Activated CD4-positive, alpha-beta T cell treated with anti-CD3 and anti-CD28 coated beads, Interleukin-2, amount 50 U/mL, for 16 hours (primary cell): ENCODE measurements around the gene DGKI.
"Not testable (repeated sequence)": the region's sequence is repeated elsewhere in the genome, so short reads cannot be mapped to it uniquely, and the experiment has no call there.

Experiments
- DNase-seq: peaks from one replicate; pipeline ENCODE4 v3.0.0-alpha.2; 2020

The DGKI gene

DNA sequence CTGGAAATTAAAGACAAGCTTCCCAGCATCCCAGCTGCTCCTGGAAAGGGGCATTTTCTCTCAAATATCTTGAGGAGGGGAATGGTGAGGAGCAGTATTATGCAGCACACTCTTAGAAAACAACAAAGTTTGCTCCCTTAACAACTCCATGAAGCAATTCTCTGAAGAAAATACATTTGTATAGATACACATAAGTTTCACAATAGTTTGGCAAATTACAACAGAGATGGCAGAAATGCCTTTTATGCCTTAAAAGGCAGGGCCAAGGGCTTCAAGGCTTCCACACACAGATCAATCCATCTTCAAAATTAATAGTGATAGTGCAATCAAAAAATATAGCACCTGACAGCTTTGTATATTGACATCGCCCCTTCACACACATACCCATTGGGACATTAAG, 12.2 kb downstream of the DGKI start:
- DNase-seq, result no peak

DNA sequence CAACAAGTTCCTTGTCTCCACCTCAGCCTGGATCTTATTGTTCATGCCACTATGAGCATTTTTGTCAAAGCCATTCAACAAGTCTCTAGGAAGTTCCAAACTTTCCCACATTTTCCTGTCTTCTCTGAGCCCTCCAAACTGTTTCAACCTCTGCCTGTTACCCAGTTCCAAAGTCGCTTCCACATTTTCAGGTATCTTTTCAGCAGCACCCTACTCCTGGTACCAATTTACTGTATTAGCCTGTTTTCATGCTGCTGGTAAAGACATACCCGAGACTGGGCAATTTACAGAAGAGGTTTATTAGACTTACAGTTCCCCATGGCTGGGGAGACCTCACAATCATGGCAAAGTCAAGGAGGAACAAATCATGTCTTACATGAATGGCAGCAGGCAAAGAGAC, 13.8 kb downstream of the DGKI start:
- DNase-seq, result not testable (repeated sequence)

DNA sequence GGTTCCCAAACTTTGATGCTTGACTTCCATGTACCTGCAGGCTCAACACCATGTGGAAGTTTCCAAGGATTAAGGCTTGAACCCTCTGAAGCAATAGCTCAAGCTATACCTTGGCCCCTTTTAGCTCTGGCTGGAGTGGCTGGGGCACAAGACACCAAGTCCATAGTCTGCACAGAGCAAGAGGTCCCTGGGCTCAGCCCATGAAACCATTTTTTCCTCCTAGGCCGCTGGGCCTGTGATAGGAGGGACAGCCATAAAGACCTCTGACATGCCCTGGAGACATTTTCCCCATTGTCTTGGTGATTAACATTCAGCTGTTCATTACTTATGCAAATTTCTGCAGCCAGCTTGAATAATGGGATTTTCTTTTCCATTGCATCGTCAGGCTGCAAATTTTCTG, 14.4 kb downstream of the DGKI start:
- DNase-seq, result no peak

DNA sequence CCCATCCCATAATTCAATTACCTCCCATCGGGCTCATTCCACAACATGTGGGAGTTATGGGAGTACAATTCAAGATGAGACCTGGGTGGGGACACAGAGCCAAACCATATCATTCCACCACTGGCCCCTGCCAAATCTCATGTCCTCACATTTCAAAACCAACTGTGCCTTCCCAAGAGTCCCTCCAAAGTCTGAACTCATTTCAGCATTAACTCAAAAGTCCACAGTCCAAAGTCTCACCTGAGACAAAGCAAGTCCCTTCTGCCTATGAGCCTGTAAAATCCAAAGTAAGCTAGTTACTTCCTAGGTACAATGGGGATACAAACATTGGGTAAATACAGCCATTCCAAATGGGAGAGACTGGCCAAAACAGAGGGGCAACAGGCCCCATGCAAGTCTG, 15.2 kb downstream of the DGKI start:
- not testable (repeated sequence) for DNase-seq

DNA sequence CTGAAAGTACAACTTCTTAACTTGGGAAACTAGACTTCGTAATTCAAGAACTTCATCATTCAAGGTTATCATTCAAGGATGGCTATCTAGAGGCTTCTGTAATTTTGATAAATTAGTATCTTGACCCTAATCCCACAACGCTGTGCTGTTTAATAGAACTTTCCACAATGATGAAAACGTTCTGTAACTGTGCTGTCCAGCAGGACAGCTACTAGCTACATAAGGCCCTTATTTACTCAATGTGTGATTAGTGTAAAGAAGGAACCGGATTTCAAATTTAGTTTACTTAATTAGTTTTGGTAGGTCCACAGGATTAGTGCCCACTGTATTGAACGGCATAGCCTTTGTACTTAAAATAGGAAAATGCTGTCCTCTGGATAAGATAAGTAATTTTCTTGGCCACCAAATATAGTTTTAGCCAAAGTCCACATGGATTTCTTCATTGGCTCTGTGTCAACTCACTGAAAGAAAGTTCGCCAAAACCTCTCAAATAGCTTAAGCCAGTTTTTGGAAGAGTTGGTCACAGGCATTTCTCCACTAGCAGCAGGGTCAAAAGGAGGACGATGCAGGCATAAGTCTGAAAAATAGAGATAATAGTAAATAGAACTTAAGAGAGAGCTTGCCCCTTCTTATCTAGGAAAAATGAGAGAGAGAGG, 17.3 kb downstream of the DGKI start:
- no peak for DNase-seq

DNA sequence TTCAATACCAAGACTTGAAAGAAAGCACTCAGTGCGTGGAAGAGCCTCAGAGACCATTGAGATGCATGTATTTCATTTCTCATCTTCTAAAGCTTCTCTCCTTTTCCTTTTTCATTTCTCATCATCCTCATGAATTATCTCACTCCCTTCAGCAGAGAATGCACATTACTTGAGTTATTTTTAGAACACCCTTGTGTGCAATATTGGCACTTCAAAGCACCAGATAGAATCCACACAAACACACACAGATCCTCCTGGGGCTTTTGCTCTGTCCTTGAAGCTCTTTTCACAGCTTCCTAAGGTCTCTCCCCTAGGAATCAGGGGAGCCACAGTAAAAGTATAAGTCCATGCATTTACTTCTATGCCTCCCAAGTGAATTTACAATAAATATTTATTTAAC, 18.3 kb downstream of the DGKI start:
- DNase-seq, result no peak

DNA sequence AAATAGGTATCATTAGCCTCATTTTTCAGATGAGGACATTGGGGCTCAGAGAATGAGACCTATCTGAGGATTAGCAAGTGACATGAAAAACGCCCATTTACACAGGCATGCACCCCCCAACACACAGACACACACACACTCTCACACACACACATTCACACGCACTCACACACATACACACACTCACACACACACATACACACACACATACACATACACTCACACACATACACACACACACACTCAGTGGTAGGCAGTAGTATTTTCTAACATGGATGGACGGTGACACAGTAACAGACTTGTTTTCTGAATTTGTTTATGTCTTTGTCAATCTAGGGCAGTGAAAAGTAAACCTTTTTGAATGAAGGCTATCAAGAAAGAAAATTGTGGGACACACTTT, 21.3 kb downstream of the DGKI start:
- DNase-seq, result no peak

DNA sequence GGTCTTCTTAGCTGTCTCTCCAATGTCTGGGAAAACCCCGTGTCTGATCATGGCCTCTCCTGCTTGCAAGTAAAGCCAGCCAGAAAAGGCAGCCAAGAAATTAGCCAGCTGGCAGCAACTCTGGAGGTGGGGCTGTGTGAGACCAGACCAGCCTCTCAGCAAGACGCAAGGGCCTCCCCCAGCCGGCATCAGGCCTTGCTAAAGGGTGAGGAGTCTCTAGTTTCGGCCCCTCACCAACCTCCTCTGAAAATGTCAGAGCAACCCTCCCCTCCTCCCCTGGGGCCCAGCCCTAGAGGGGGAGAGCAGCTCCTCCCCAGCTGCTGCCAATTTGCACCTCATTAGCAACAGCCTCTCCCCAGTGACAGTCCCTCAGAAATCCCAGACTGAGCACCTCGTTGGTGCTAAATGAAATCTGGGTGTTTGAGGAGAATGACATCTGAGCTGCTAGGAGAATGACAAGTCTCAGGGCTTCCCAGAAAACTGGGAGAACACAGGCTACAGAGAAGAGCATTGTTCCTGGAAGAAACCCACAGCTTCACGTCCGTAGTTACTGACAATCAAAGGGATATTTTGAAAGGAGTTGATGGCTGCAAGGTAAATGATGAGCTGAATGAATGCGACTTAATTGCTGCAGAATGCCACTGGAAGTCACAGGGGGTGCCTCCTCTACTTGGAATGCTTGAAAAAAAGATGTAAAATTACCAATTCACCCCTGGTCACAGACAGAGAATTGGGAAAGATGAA, 25.9 kb downstream of the DGKI start:
- DNase-seq, result no peak

DNA sequence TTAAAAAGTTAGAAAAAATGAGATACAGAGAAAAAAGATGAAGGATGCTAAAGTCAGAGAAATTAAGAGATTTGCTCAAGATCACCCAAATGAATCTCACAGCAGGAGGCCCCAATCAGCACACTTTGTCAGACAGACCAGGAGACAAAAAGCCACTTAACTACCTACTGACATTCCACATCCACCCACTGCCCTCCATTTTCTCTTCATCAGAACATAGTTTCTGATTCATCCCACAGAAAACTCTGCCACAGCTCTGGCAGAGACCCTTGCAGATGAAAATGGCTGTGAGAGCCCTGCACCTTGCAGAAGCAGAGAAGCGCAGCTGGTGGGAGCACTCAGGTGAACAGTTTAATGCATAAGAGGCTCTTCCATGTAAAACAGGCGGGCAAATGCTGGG, 26.6 kb downstream of the DGKI start:
- DNase-seq, result no peak

DNA sequence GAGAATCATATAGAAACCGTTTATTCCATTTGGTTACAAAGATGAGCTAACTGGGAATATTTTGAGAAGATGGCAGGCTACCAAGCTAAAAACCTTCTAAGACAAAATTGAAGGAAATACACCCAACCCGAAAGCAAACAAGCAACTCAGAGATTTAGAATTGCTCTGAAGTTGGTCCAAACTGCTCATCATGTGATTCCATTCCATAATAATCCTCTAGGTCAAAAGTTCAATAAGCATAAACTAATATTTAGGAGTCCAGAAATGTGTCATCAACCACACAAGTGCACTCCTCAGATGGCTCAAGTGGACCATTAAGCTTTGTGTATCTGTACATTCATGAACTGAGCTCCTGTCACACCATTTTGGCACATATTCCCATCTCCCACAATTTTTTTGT, 28.7 kb downstream of the DGKI start:
- no peak for DNase-seq

DNA sequence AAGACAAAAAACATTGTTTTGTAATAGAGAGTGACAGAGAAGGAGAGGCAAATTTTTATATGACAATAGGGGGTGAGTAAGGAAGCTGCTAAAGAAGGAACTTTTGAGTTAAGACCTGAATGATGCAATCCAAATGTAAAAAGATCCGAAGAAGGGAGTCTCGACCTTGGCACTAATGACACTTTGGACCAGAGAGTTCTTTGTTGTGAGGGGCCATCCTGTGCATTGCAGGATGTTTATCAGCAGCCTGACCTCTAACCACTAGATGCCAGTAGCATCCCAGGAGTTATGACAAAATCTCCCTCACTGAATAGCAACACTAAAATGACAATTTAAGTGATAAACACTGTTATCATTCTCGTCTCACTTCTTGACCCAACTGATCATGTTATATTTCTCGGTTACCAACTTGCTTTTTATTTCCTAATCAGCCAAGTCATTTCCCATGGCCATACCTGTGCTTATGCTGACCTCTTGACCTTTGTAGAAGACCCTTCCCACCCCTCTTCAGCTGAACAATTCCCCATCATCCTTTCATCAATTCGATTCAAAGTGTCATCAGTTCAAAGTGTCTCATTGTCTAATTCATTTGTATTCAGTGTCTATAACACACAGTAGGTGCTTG, 30.0 kb downstream of the DGKI start:
- DNase-seq, result peak; percentile 12

DNA sequence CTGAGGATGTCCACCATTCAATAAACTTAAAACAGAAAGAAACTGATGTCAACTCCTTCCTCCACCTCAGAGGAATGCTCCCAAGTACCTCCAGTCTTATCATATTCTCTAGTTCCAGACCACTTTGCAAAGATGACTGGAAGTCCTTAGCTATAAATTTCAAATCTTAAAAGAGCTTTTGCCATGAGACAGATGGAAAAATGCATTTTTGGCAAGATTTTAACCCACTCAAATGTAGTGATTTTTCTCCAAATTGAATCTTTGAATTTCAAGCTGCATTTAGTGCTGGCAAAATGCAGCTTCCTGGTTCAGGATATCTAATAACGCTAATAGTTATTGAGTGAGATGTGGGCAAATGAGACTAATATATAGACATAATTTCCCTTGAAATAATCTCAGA, 33.2 kb downstream of the DGKI start:
- DNase-seq, result no peak

DNA sequence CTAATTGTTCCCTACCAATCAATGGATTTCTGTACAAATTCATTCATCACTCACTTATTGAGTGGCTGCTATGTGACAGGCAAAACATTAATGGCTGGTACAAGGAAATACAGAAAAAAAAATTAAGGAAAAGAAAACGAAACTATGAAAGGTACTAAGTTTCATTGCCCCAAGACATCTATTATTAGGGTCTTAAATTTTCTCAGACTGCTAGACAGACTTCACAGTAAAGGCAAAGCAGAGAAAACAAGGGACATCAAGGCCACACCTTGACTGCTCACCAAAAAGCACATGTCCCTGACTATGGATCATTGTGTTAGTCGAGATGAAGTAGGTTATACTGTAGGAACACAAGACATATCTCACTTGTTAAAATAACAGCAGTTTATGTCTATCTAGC, 36.5 kb downstream of the DGKI start:
- DNase-seq, result no peak

DNA sequence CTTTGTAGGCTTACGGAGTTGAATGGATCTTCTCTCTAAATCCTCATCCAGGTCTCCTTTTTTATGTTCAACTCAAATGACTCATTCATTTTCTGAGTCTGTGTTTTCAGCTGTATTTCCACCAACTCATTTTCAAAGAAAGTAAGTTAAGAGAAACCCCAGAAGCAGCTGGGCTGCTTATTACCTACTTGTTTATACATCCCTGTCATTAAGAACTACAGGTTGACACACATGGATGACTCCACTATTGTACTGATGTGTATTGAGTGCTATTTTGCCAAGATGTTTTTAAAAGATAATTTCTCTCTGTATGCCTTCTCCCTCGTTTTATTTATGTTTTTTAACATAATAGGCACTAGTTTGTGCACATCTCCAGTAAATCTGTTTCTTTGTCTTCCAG, 41.9 kb downstream of the DGKI start:
- no peak for DNase-seq

DNA sequence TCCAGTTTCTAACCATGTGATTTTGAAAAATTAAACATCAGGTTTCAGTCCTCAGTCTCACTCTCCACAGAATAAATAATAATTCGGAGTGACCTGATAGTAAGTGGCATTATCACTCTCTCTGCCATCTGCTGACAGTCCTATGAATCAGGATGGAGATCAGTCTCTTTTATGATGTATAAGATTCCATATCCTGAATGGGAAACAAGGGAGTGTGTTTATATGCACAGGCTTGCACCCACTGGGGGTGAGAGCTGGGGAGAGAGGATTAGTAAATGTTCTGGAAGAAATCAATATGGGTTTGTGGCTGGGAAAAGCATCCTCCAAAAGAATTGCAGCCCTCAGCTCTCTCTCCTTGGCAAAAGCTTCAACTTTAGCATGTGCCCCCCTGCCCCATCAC, 45.3 kb downstream of the DGKI start:
- DNase-seq, result no peak

DNA sequence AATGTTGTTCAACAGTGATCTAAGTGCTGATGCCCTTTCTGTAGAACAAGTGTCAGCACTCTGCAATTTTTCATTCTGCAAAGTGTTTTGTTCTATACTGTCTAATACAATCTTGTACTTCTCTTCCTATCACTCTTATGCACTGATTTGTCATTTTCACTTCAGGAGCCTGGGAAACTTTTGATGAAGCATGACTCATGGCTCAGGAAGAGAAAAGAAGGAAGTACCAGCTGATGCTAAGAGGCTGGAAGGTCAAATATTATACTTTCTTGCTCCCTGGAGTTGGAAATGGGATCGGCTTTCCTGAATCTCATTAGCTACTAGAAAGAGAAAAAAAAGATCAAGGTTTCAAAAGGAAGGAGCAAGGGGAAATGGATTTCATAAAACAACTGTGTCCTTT, 45.8 kb downstream of the DGKI start:
- DNase-seq, result no peak

DNA sequence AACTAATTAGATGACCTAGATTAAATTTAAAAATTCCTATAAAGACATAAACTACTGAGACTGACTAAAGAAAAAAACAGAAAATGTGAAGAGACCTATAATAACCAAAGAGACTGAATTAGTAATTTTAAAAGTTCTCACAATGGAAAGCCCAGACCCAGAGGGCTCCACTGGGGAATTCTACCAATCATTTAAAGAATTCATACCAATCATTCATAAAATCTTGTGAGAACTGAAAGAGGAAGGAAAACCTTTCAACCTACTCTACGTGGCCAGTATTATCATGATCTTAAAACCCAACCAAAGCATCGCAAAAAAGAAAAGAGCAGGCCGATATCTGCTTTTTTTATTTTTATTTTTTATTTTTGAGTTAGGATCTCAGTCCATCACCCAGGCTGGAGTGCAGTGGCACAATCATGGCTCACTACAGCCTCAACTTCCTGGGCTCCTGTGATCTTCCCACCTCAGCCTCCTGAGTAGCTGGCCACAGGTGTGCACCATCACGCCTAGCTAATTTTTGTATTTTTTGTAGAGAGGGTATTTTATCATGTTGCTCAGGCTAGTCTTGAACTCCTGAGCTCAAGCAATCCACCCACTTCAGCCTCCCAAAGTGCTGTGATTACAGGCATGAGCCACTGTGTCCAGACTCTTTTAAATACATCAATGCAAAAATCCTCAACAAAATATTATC, 48.6 kb downstream of the DGKI start:
- no peak for DNase-seq

DNA sequence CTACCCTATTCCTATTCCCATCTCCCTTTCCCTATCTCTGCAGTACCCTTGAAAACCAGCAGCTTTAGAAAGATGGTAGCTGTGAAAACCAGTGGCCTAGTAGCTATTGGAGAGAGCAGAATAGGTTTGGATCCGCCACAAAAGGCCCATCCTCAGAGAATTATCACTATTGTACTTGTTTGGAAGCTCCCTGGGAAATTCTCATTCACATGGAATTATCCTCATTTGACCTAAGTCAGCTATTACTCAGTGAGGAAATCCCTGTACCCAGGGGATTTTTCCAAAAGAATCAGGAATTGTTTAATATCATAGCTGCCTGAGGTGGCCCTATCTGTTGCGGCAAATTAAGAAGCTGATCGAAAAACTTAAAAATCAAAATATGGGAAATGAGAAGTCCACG, 51.6 kb downstream of the DGKI start:
- no peak for DNase-seq

DNA sequence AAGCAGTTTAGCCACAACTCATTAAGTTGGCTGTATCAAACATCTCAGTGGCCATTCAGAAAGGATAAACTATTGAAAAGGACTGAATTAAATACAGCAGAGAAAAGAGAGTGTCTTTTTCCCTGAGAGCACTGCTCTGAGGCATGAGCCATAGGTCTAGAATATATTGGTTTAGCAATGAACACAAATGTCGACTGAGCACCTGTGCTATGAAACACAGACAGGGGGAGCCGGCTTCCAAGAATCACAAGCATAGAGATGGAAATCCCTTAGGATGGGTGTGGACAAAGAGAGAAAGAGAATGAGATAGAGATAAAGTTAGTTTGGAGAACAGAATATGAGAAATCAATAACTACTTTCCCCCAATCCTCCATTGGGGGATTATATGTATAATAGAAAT, 54.8 kb downstream of the DGKI start:
- no peak for DNase-seq

DNA sequence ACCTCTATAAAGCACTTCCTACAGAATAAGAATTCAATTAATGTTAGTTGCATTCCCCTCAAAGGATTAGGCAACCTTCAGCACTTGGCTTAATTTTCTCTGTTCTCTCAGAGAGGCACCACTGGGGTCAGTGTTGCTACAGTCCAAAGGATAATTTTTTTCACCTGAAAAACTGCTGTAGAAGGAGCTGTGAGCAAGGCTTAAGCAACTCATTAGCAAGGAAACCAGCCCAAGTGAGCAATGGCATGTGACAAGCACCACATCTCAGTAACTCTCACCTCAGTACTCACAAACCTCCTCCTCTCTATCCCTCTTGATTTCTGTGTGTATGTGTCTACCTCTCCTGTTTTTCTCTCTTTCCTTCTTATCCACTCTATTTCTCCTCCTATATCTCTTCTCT, 55.9 kb downstream of the DGKI start:
- DNase-seq, result no peak

DNA sequence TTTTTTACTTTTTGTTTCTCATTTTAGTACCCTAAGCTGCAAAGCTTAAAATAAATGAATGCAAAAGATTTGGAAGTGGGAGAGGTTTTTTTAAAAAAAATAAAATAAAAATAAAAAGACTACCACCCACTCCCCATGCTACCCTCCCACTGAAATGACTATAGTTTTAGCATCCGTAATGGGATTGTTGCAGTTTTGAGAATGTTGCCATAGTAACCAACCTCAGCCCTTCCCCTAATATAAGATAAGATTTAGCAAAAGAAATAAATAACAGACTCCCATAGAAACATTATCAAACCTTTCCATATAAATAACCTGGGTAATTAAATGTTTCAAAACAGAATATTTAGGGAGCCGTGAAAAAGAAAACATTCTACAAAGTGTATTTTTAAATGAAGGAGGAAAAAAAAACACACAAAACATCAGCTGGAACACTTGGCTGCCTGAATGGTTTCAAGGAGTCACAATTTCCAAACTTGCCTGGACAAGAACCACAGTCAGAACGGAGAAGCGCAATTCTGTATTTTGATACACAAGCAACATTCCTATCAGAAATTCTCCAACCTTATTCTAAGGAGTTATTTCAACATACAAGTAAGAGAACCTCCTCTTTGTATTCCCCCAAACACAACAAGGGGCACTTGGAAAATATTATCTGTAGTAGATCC, 57.4 kb downstream of the DGKI start:
- no peak for DNase-seq

DNA sequence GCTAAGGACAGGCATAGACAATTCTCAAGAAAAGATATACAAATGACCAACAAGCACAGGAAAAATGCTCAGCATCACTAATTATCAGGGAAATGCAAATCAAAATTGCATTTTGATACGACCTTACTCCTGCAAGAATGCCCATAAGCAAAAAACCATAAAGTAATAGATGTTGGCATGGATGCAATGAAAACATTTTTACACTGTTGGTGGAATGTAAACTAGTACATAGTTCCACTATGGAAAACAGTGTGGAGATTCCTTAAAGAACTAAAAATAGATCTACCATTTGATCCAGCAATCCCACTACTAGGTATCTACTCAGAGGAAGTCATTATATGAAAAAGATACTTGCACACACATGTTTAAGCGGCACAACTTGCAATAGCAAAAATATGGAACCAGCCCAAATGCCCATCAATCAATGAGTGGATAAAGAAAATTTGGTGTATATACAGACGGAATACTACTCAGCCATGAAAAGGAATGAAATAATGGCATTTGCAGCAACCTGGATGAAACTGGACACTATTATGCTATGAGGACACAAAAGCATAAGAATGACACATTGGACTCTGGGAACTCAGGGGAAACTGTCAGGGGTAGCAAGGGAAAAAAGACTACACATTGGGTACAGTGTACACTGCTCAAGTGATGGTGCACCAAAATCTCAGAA, 59.3 kb downstream of the DGKI start:
- no peak for DNase-seq

DNA sequence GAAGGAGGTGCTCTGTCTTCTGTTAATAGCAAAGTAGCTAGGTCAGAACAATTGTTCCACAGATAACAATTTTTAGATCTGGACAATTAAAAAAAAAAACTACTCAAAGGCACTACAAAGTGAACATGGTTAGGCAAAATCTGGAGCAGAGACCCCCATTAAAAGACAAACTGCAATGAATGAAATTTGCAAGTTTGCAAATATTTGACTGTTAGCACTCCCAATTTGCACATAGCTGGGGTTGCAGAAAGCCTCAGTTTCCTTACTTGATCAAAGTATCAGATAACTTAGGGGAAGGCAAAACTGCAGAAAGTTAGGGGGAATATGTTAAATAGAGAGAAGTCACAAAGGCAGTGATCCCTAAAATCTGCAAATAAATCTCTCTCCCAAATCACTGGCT, 68.3 kb downstream of the DGKI start:
- DNase-seq, result no peak
